ENCODE data around the gene SSH2. TPM values are rescaled to one million over a fixed set of nuclear protein-coding genes. Genes with fewer than 3 reads are reported as not detected.

The SSH2 gene
- total and polyA plus RNA-seq, 2 experiments from 2014 or later, result 32.4 to 43.2 TPM

DNA sequence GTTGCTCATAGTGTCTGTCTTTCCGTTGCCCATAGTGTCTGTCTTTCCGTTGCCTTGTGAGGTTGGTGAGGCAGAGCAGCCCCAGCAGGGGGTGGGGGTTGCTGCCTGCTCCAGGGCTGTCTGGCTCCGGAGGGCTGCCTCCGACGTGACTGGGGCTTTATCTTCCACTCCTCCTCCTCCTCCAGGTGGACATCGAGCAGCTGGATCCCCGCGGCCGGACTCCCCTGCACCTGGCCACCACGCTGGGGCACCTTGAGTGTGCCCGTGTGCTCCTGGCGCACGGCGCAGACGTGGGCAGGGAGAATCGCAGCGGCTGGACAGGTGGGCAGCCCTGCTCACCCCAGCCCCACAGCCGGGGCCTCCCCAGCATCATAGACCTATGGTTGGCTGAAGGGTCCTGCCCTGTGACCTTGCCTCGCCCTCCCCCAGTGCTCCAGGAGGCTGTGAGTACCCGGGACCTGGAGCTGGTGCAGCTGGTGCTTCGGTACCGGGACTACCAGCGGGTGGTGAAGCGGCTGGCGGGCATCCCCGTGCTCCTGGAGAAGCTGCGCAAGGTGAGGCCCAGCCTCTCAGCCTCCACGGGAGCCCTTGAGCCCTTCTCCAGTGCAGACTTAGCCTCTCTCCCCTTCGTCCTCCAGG lies 322.4 kb downstream of the SSH2 start:
- DNase-seq (ENCODE audit: low read depth in 1 of 2, low spot score in 1 of 2), result no peak
- no peaks in the 10 kb centered on the region for H3K36me3 ChIP-seq
- H3K27me3 ChIP-seq, result no peaks in the 10 kb centered on the region
- H3K4me1 ChIP-seq (ENCODE audit: low read depth), result no peaks in the 10 kb centered on the region
- H3K4me3 ChIP-seq, result no peak overlapping the region
- TF ChIP-seq, protein P1, sequence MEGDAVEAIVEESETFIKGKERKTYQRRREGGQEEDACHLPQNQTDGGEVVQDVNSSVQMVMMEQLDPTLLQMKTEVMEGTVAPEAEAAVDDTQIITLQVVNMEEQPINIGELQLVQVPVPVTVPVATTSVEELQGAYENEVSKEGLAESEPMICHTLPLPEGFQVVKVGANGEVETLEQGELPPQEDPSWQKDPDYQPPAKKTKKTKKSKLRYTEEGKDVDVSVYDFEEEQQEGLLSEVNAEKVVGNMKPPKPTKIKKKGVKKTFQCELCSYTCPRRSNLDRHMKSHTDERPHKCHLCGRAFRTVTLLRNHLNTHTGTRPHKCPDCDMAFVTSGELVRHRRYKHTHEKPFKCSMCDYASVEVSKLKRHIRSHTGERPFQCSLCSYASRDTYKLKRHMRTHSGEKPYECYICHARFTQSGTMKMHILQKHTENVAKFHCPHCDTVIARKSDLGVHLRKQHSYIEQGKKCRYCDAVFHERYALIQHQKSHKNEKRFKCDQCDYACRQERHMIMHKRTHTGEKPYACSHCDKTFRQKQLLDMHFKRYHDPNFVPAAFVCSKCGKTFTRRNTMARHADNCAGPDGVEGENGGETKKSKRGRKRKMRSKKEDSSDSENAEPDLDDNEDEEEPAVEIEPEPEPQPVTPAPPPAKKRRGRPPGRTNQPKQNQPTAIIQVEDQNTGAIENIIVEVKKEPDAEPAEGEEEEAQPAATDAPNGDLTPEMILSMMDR (IDR thresholded peaks at IDR 0.05; ENCODE audit: low read depth, low read length), result no peak
- H3K9me3 ChIP-seq (ENCODE audit: low read depth), result no peaks in the 10 kb centered on the region
- no peak overlapping the region for H3K27ac ChIP-seq

DNA sequence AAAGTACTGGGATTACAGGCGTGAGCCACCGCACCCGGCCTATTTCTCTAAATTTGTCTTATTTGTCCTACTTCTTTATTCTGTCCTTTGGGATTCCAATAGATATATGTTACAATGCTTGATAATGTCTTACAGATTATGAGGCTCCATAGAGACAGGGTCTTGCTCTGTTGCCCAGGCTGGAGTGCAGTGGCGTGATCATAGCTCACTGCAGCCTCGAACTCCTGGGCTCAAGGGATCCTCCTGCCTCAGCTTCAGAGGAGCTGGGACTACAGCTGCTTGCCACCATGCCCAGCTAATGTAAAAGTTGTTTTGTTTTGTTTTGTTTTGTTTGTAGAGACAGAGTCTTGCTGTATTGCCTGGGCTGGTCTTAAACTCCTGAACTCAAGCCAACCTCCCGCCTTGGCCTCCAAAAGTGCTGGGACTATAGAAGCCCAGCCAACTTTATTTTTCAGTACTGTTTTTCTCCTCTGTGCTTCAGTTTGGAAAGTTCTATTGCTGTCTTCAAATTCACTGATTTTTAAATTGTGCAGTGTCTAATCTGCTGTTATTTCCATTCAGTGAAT lies 326.8 kb downstream of the SSH2 start:
- TF ChIP-seq, protein P1 (IDR thresholded peaks at IDR 0.05; ENCODE audit: low read depth, low read length), result no peak
- H3K27ac ChIP-seq, result no peak overlapping the region

DNA sequence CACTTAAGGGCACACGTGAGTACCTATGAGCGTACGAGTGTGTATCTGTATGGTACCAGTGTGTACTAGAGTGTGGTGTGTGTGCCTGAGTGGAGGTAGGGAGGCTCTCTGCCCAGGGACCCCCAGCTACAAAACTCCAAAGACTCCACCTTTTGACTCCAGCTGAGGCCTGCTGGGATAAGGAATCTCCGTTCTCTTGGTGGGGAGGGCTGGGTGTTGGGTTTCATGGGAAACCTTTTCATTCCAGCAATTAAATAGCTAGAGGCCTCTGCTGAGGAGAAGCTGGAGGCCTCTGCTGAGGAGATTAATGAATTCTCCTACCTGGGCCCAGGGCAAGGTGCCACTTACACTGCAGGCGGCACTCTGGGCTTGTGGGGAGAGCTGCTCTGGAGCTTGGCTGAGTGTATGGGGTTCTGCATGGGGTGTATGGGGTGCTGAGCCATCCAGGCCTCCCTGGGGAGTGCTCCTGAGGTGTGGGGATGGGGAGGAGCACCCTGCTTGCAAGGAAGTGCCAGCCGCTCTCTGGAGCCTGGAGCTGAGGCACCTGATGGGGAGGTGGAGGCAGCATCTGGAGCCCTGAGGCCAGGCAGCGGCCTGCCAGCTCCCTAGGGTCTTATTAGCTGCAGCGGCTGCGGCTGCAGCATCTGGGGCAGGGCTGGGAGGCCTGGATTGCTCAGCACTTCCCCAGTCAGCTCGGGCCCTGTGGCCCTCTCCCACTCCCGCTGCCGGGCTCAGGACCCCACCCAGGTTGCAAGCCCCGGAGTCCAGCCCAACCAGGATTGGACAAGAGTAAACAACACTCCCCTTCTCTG lies 332.5 kb downstream of the SSH2 start:
- Histone ChIP-seq H3K27ac (no peak overlapping the region), H3K27me3 (peaks cover 7% of the 10 kb centered on the region), H3K4me1 (ENCODE audit: low read depth) (peaks cover 5% of the 10 kb centered on the region), H3K4me3 (no peak overlapping the region), H3K36me3 (no peaks in the 10 kb centered on the region), H3K9me3 (ENCODE audit: low read depth) (no peaks in the 10 kb centered on the region)
- no peak for DNase-seq (ENCODE audit: low read depth in 1 of 2, low spot score in 1 of 2)
- TF ChIP-seq, protein P1 (IDR thresholded peaks at IDR 0.05; ENCODE audit: low read depth, low read length), result no peak

More for the DNA sequence above, 326.8 kb downstream of the SSH2 start:
- no peak for DNase-seq (ENCODE audit: low read depth in 1 of 2, low spot score in 1 of 2)
- H3K9me3 ChIP-seq (ENCODE audit: low read depth), result no peaks in the 10 kb centered on the region
- no peak overlapping the region for H3K4me3 ChIP-seq
- H3K36me3 ChIP-seq, result no peaks in the 10 kb centered on the region
- H3K27me3 ChIP-seq, result no peaks in the 10 kb centered on the region
- no peaks in the 10 kb centered on the region for H3K4me1 ChIP-seq (ENCODE audit: low read depth)

DNA sequence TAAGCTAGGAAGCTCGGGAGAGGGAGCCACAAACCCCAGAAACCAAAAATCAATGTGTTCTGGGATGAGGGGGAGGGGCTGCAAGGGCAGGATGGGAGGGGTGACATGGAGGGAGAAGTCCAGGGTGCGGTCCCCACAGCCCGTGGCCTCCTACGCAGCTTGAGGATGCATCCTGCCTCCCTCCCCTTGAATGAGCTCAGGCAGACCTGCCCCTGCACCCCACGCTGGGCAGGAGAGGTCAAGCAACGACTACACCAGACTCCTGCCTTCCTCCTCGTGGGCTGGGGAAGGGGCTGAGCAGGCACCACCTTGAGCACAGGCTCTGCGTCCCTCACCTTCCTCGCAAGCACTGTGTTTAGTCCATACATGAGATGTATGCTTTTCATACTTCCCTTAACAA lies 333.2 kb downstream of the SSH2 start:
- Histone ChIP-seq H3K36me3 (no peaks in the 10 kb centered on the region), H3K27me3 (peaks cover 7% of the 10 kb centered on the region), H3K9me3 (ENCODE audit: low read depth) (no peaks in the 10 kb centered on the region), H3K27ac (no peak overlapping the region), H3K4me3 (no peak overlapping the region), H3K4me1 (ENCODE audit: low read depth) (peaks cover 5% of the 10 kb centered on the region)
- TF ChIP-seq, protein P1 (IDR thresholded peaks at IDR 0.05; ENCODE audit: low read depth, low read length), result no peak
- no peak for DNase-seq (ENCODE audit: low read depth in 1 of 2, low spot score in 1 of 2)

DNA sequence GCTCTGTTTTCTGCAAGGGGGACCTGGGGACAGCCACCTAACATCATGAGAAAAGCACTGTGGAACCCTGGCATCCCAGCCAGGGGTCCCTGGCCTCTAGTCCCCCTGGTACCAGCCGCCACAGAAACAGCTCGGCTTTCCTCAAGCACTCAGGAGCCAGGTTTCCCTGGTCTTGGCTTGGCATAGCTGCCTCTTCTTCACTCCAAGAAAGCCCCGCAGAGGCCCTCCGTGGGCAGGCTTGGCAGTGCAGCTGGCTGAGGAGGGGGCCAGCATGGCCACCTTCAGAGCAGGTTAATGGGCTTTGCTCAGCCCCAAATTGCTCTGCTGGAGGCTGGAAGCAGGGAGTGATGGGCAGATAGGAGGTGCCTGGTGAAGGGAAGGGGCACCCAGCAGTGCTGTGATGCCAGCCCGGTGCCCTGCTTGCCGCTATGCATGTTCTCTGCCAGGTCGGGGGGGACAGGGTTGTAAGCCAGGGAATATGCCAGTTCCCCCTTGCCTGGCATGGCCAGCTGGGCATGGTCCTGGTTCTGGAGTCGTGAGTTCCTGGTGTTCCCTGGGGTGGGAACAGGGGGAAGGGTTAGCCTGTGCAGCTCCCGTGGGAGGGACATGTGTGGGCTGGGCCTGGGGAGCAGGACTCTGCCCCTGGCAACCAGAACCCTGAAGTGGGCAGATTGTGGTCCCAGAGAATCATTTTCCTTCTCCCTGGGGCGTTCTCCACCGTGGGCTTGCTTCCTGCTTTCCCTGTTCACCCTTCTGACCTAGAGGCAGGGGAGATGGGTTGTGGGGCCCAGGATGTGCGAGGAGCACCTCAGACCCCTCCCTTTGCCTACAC lies 333.9 kb downstream of the SSH2 start:
- DNase-seq (ENCODE audit: low read depth in 1 of 2, low spot score in 1 of 2), result no peak
- Histone ChIP-seq H3K9me3 (ENCODE audit: low read depth) (no peaks in the 10 kb centered on the region), H3K4me3 (no peak overlapping the region), H3K27me3 (peaks cover 7% of the 10 kb centered on the region), H3K4me1 (ENCODE audit: low read depth) (peaks cover 6% of the 10 kb centered on the region), H3K27ac (no peak overlapping the region), H3K36me3 (no peaks in the 10 kb centered on the region)
- TF ChIP-seq, protein P1 (IDR thresholded peaks at IDR 0.05; ENCODE audit: low read depth, low read length), result no peak
